ENCODE measurements around the gene PPP1R26.
"Not testable (repeated sequence)": the region's sequence is repeated elsewhere in the genome, so short reads cannot be mapped to it uniquely, and the experiment has no call there.

Gene PPP1R26, protein sequence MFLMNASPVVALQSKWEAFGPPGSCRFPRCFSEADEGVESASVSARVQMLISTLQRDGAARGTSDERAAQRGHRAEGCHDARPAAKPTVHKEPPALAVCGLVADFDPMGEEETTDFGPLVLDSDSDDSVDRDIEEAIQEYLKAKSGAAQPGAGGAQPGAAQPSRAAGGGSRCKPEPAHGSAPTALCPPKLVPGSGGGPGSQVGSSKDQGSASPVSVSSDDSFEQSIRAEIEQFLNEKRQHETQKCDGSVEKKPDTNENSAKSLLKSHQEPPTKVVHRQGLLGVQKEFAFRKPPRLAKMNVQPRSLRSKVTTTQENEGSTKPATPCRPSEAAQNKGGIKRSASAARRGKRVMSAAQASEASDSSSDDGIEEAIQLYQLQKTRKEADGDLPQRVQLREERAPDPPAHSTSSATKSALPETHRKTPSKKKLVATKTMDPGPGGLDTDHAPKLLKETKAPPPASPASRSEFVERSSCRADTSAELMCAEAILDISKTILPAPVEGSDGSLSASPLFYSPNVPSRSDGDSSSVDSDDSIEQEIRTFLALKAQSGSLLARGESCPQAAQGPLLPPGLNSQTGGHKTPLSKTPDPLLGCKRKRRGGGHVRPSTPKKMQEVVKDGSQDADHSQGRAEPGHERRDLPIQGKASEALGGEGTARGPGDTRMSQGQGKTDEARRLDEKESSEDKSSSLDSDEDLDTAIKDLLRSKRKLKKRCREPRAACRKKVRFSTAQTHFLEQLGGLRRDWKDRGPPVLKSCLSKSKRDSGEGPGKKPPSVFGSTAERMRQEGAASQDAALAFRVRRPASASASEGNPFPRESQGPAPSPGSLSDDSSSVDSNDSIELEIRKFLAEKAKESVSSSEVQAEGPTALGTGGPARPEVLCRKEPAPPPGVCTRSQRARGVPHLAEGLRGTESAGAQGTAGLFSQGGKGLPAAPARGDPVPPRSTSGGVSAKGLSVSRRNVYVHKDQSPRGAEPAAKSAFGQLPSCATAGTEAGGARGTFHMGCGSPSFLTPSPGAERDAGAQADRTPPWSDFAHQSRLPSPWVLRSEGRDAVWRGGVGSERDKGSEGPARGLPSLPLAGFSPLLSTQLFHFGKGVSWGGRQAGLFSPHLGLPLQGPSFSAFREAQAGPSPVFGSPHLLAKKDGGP (N-terminal part only)

GRCh38 chr9:135479469-135480052, at the start of gene PPP1R26:
TSS of gene PPP1R26 (plus strand) at chr9:135479782. CDS start at chr9:135484511, 4,729 bp downstream.
- DNase-seq (ENCODE audit: low spot score) = no peak

DNA sequence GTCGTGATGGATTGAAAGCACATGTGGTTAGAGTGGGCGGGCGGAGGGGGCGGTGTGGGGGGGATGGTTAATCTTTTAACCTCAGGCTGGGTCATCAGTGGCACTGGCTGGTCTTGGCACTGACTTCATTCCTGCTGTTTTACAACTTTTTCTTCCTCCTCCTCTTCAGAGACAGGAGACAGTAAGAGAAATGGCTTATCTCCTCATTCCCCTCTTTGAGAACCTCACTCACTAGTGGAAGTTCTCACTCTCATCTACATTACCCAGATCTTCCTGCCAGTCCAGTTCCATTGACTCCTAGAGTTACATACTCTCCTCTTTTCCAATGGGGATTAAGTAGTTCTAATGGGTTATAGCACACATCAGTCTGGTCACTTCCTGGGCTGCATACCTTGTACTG, 42.3 kb upstream of the PPP1R26 start:
- DNase-seq (ENCODE audit: low spot score) = no peak

GRCh38 chr9:135437696-135438095, 41.9 kb upstream of the PPP1R26 start:
- DNase-seq (ENCODE audit: low spot score) = not testable (repeated sequence)

DNA sequence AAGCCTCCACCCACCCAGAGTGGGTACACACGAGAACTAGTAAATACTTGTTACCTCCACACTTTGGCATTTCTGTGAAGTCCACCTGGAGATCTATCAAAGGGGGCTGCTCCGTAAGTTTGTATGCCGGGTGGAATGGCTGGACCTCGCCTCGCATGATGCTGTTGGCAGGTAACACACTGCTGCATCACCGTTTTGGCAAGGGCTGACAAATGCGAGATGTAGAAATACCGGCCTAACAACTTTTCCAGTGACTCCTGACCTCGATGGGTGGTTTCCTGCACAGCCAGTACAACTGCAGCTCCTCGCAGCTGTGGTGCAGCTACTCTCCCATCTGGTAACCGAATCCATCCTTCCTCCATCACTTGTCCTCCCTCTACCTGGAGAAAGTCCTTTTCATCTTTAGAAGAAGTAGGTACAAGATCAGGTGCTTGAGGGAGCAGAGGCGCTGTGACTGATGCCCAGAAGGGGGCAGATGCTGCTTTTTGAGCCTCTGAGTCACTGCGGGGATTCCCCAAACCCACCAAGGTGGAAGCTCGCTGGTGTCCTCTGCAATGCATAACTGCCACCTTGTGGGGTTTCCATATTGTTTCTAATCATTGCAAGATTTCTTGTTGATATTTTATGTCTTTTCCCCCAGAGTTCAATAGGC, 40.9 kb upstream of the PPP1R26 start:
- DNase-seq (ENCODE audit: low spot score) = not testable (repeated sequence)

- not testable (repeated sequence) for DNase-seq (ENCODE audit: low spot score)
These were observed 40.1 kb upstream of the PPP1R26 start for GRCh38 chr9:135439514-135439913.

GRCh38 chr9:135439916-135440315, 39.7 kb upstream of the PPP1R26 start:
- DNase-seq (ENCODE audit: low spot score) = no peak

DNA sequence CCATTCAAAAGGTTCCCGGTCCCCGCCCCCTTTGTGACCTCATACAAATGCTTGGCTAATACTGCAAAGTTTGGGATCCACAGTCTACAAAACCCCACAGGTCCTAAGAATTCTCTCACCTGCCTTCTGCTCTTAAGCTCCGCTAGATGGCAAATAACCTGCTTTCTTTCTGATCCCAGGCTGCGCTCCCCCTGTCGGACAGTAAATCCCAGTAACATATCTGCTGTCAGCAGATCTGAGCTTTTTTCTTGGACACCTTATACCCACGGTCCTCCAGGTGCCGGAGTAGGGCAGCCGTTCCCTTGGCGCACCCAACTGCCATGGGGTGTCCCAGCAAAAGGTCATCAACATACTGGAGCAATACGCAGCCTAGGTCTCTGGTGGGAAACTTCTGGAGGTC, 39.0 kb upstream of the PPP1R26 start:
- DNase-seq (ENCODE audit: low spot score) = no peak

DNA sequence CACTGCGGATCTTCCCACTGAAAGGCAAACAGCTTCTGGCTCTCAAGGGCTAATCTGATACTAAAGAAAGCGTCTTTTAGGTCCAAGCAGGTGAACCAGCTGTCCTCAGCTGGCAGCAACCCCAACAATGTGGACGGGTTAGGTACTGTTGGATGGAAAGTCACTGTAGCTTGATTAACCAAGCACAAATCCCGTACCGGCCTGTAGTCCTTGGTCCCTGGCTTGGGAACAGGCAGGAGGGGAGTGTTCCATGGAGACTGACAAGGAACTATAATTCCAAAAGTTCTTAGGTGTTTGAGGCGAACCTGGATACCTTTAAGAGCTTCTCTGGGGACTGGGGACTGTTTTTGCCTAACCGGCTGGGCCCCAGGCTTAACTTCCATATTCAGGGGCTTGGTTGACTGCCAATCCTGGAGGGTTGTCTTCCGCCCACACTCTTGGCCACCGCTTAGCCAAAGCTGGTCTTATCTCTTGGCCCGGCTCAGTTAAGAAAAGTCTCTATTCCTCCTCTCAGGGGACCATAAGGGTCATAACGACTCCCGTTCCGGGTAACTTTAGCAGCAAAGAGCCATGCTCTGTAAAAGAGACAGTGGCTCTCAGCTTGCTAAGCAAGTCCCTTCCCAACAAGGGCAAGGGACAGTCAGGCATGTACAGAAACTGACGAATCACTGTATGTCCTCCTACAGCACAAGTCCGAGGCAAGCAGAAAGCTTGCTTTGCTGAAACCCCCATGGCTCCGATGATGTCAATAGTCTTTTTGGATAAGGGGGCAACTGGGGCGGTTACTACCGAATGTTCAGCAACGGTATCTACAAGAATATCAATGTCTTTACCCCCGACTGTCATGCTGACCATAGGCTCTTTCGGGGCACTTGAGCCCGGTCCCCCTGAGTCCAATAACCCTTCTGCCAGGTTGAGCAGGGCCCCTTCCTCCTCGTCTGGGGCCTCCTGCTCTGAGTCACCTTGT, 38.2 kb upstream of the PPP1R26 start:
- peak; percentile 6 for DNase-seq (ENCODE audit: low spot score)

- no peak for DNase-seq (ENCODE audit: low spot score)
These were observed 37.5 kb upstream of the PPP1R26 start for GRCh38 chr9:135442075-135442474.

DNA sequence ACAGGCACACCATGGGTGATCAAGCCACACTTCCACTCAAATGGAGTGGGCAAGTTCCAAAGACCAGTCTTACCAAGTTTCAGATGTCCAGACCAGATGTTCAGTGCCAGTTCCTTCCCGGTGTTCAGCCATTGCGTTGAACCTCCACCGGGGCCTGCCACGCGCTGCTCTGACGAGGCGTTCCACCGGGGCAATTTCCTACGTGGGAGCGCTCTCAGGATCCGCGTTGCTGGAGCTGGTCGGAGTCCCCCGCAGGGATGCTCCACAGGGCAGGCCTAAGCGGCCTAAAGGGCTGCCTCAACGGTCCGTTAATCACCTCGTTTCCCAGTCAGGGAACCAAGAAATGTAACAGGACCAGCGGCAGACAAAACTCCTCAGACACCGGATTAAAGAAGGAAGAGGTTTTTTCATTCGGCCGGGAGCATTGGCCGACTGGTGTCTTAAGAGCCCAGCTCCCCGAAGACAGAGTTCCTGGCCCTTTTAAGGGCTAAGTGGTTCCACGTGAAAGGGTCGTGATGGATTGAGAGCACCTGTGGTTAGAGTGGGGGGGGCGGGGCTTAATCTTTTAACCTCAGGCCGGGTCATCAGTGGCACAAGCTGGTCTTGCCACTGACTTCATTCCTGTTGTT, 35.7 kb upstream of the PPP1R26 start:
- DNase-seq (ENCODE audit: low spot score) = no peak

DNA sequence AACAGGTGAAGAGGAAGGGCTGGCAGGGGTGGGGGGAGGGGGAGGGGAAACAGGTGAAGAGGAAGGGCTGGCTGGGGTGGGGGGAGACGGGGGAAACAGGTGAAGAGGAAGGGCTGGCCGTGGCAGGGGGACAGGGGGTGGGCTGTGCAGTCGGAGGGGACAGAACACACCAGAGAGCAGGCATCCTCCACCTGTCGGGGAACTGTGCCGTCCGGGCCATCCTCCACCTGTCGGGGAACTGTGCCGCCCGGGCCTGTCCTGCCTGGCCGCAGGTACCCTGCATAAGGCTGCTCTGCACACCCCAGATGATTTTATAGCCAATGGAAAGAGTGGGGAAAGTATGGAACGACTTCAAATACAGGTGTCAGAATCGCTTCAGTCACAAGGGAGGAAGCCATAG, 32.5 kb upstream of the PPP1R26 start:
- DNase-seq (ENCODE audit: low spot score) = no peak

- DNase-seq (ENCODE audit: low spot score) = no peak
These were observed 30.9 kb upstream of the PPP1R26 start for GRCh38 chr9:135448663-135449100.

DNA sequence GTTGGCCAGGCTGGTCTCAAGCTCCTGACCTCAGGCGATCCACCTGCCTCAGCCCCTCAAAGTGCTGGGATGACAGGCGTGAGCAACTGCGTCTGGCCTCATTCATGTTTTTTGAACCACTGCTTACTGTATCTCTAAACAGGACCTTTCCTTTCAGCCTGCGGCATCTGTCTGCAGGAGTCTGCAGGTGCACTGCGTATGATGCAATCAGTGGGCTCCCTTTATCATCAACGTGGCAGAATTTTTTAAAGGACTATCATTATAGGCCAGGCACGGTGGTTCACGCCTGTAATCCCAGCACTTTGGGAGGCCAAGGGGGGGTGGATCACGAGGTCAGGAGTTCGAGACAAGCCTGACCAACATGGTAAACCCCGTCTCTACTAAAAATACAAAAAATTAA, 30.1 kb upstream of the PPP1R26 start:
- DNase-seq (ENCODE audit: low spot score) = not testable (repeated sequence)

DNA sequence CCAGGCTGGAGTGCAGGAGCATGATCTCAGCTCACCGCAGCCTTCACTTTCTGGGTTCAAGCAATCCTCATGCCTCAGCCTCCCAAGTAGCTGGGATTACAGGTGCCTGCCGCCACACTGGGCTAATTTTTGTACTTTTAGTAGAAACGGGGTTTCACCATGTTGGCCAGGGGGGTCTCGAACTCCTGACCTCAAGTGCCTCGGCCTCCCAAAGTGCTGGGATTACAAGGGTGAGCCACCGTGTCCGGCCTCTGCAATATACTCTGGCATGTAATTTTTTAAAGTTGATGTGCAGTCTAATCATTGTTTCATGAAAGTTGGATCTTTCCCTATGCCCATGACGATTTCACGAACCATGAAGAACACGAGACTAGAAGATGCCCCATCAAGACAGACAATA, 28.6 kb upstream of the PPP1R26 start:
- DNase-seq (ENCODE audit: low spot score) = no peak

- DNase-seq (ENCODE audit: low spot score) = not testable (repeated sequence)
These were observed 27.7 kb upstream of the PPP1R26 start for GRCh38 chr9:135451909-135452308.

- DNase-seq (ENCODE audit: low spot score) = no peak
These were observed 24.8 kb upstream of the PPP1R26 start for GRCh38 chr9:135454737-135455136.

GRCh38 chr9:135455401-135456030, 24.1 kb upstream of the PPP1R26 start:
- DNase-seq (ENCODE audit: low spot score) = no peak

- DNase-seq (ENCODE audit: low spot score) = no peak
These were observed 23.0 kb upstream of the PPP1R26 start for GRCh38 chr9:135456436-135457104.

DNA sequence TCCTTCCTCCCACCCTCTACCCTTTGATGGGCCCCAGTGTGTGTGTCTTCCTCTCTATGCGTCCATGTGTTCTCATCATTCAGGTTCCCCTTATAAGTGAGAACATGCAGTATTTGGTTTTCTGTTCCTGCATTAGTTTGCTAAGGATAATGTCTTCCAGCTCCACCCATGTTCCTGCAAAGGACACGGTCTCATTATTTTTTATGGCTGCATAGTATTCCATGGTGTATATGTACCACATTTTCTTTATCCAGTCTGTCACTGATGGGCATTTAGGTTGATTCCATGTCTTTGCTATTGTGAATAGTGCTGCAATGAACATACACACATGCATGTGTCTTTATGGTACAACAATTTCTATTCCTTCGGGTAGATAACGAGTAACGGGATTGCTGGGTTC, 21.1 kb upstream of the PPP1R26 start:
- not testable (repeated sequence) for DNase-seq (ENCODE audit: low spot score)
